Measurements from ENCODE around the gene B3GALT6. TPM values are rescaled to one million over a fixed set of nuclear protein-coding genes. Genes with fewer than 3 reads are reported as not detected.

The B3GALT6 gene
- total RNA-seq, 2 experiments from 2014 or later: 9.4 to 12.2 TPM

DNA sequence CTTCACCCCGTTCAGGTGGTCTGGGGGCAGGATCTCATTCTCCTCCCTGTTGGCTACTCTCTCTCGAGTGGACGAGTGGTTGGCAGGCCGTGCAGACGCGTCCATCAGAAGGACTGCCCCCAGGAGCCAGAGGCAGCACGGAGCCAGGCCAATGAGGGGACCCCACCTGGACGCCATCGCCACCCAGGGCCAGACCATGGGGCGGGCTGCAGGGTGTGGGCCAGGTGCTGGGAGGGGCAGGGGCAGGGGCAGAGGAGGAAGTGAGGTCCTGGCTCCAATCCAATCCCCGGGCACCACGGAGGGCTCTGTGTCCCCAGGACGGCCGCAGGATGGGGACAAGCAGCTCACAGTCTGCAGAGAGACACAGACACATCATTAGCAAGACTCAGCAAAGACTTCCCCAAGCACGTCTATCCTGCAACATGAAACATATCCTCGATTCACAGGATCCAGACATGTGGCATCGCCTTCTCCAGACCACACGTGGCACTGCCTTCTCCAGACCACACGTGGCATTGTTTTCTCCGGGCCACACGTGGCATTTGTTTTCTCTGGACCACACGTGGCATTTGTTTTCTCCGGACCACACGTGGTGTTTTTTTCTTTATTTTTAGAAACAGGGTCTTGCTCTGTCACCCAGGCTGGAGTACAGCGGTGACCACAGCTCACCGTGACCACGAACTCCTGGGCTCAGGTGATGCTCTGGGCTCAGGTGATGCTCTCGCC, 3.3 kb upstream of the B3GALT6 start:
- intact Hi-C loops (cut with DNase I, micrococcal nuclease): no loop called here
- no peak overlapping the region for H3K4me3 Mint-ChIP-seq
- H3K36me3 Mint-ChIP-seq (ENCODE audit: low read depth): peaks cover 38% of the 10 kb centered on the region
- H3K27me3 Mint-ChIP-seq: no peaks in the 10 kb centered on the region
- no peaks in the 10 kb centered on the region for H3K9me3 Mint-ChIP-seq (ENCODE audit: low read depth)
- ChIA-PET POLR2A (no interaction called here), CTCF (interaction anchor here (2.8 kb wide), 1 partner anchor 107 kb away, joined by 18 read pairs; no protein-coding TSS in a partner anchor)
- H3K4me1 Mint-ChIP-seq: peaks cover 33% of the 10 kb centered on the region
- H3K27ac Mint-ChIP-seq: no peak overlapping the region
- no peak for ATAC-seq
- DNase-seq: no peak

DNA sequence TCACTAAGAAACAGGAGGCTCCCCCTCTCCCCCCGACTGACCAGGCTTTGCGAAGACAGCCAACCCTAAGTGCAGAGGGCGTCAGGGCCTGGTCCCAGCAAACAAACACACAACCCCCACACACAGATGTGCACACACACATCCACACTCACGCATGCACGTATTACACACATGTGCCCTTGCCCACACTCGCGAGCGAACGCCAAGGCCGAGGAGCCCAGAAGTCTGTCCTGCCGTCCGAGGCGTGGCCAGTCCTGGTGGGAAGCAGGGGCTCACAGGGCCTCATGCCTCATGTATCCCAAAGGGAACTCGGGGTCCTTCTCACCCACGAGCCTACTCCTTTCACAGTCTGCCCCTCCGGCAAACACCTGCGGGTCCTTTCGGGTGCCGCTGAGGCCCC, 2.3 kb upstream of the B3GALT6 start:
- Mint-ChIP-seq H3K4me1 (peaks cover 43% of the 10 kb centered on the region), H3K4me3 (peak overlapping the region; percentile 94), H3K9me3 (ENCODE audit: low read depth) (no peaks in the 10 kb centered on the region), H3K27ac (peak overlapping the region; percentile 83), H3K27me3 (no peaks in the 10 kb centered on the region), H3K36me3 (ENCODE audit: low read depth) (peaks cover 45% of the 10 kb centered on the region)
- ChIA-PET POLR2A (no interaction called here), CTCF (interaction anchor here (0.5 to 2.8 kb wide), 2 partner anchors 108 to 164 kb away, joined by 3 to 18 read pairs; no protein-coding TSS in a partner anchor)
- intact Hi-C loops (cut with DNase I, micrococcal nuclease): no loop called here
- DNase-seq: no peak
- no peak for ATAC-seq

DNA sequence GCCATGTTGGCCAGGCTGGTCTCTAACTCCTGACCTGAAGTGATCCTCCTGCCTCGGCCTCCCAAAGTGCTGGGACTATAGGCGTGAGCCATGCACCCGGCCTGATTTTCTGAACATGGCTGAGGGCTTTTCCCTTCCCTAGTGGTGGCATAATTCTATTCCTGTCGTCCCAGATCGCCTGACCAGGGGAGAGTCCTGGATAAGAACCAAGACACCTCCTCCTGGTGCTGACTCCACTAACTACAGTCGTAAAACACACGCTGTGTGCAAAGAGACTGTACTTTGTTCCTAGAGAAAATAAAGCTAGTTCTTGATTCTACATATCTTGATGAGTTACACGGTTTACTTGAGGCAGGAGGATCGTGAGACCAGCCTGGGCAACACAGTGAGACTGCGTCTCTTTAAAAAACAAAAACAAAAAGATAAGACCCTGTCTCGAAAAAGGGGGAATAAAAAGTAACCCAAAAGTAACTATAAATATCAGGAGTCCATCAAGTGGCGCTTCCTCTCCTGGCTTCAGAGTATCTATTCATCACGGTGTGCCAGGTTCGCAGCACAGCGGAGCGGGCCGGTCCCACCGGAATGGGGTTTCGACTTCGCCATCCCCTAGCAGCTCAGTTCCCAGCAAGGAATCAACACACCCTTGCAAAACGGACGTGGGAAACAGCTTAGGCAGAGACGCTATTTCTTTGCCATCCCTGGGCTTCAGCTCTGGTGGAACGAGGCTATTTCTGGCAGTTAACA, 1.2 kb upstream of the B3GALT6 start:
- Mint-ChIP-seq H3K27ac (peak overlapping the region; percentile 91), H3K4me1 (peaks cover 39% of the 10 kb centered on the region), H3K36me3 (ENCODE audit: low read depth) (peaks cover 39% of the 10 kb centered on the region), H3K9me3 (ENCODE audit: low read depth) (no peaks in the 10 kb centered on the region), H3K4me3 (peak overlapping the region; percentile 94), H3K27me3 (no peaks in the 10 kb centered on the region)
- intact Hi-C loops (cut with DNase I, micrococcal nuclease): loop anchor here (1.0 kb wide), 1 partner anchor 109 kb away; no protein-coding TSS in a partner anchor
- ChIA-PET CTCF (interaction anchor here (1.0 to 2.8 kb wide), 2 partner anchors 20 to 109 kb away, joined by 5 to 18 read pairs; no protein-coding TSS in a partner anchor), POLR2A (no interaction called here)
- DNase-seq (no peak), ATAC-seq (no peak)

DNA sequence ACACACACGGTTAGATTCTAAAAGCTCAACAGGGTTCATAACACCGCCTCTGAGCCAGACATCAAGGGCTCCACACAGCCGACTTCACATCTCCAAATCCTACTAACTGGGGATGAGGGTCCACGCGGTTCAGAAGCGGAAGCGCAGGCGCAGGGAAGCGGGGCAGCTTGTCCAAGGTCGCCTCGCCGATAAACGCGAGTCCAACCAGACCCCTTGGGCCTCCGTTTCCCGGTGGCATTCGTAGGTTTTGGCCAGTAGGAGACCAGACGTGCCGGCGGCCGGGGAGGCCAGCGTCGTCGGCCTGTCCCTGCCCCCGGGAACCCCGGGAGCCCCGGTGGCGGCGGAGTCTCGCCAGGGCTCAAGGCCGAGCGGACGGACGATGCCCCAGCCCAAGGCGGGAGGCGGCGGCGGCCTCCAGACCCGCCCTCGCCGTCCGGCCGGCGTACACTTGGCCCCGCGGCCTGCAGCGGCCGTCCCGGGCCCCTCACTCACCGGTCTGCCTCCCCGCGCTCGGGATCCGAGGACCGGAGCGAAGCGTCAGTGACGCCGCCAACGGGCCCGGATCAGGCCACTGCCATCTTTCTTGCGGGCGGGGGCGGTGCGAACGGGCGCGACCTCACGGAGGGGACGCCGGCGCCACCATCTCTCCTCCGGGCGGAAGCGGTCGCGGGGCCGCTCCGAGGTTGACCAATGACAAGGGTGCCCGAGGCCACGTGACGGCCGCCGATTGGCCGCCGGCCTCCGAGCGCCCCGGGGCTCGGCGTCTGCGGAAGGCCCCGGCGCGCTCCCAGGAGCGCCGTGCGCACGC, 433 bp upstream of the B3GALT6 start, which contains the start of gene SDF4:
TSS of gene SDF4 (minus strand) at position 602 of the 808 bp plus-strand sequence. CDS start 3,229 bp downstream, outside the sequence.
- Mint-ChIP-seq H3K4me1 (peaks cover 35% of the 10 kb centered on the region), H3K4me3 (peak within 1 kb of the TSS; percentile 94), H3K27ac (peak within 1 kb of the TSS; percentile 91), H3K27me3 (no peaks in the 10 kb centered on the region), H3K9me3 (ENCODE audit: low read depth) (no peaks in the 10 kb centered on the region), H3K36me3 (ENCODE audit: low read depth) (peaks cover 37% of the 10 kb centered on the region)
- intact Hi-C loops (cut with DNase I, micrococcal nuclease): loop anchor here (1.0 to 2.0 kb wide), 17 partner anchors 17 to 384 kb away; partner anchors contain the start of genes C1orf159 (in 2 of the 2), ATAD3A (in 1 of the 2), AURKAIP1 (in 1 of the 2) and CCNL2 (in 1 of the 2)
- DNase-seq: peak; percentile 98
- ChIA-PET POLR2A (interaction anchor here (0.7 kb wide), 1 partner anchor 392 kb away, joined by 3 read pairs; no protein-coding TSS in a partner anchor), CTCF (interaction anchor here (1.0 to 2.8 kb wide), 3 partner anchors 19 to 109 kb away, joined by 3 to 18 read pairs (median 5); no protein-coding TSS in a partner anchor)
- ATAC-seq: peak; percentile 98

DNA sequence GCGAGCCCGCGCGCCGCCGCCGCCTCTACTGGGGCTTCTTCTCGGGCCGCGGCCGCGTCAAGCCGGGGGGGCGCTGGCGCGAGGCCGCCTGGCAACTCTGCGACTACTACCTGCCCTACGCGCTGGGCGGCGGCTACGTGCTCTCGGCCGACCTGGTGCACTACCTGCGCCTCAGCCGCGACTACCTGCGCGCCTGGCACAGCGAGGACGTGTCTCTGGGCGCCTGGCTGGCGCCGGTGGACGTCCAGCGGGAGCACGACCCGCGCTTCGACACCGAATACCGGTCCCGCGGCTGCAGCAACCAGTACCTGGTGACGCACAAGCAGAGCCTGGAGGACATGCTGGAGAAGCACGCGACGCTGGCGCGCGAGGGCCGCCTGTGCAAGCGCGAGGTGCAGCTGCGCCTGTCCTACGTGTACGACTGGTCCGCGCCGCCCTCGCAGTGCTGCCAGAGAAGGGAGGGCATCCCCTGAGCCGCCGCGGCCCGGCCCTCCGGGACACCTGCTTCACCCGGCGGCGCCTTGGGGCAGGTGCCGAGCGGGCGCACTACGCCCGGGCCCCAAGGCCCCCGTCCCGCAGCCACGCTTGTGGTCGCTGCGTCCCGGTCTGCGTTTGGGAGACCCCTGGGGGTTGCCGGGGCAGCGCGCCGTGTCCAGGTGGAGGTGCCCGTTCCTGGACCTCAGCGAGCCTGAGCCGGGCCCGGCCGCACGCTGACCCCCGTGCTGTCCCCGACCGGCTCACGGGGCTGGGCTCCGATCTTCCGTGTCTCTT, 944 bp downstream of the B3GALT6 start:
- H3K27ac Mint-ChIP-seq: peak overlapping the region; percentile 90
- ATAC-seq: no peak
- peak overlapping the region; percentile 72 for H3K4me3 Mint-ChIP-seq
- H3K4me1 Mint-ChIP-seq: peaks cover 35% of the 10 kb centered on the region
- H3K36me3 Mint-ChIP-seq (ENCODE audit: low read depth): peaks cover 35% of the 10 kb centered on the region
- CTCF ChIA-PET: no interaction called here
- H3K9me3 Mint-ChIP-seq (ENCODE audit: low read depth): no peaks in the 10 kb centered on the region
- no peak for DNase-seq
- POLR2A ChIA-PET: no interaction called here
- no peaks in the 10 kb centered on the region for H3K27me3 Mint-ChIP-seq
- intact Hi-C loops (cut with DNase I, micrococcal nuclease): loop anchor here (1.0 to 2.0 kb wide), 16 partner anchors 19 to 382 kb away; partner anchors contain the start of genes C1orf159 (in 2 of the 2), ATAD3A (in 1 of the 2), AURKAIP1 (in 1 of the 2) and CCNL2 (in 1 of the 2)

DNA sequence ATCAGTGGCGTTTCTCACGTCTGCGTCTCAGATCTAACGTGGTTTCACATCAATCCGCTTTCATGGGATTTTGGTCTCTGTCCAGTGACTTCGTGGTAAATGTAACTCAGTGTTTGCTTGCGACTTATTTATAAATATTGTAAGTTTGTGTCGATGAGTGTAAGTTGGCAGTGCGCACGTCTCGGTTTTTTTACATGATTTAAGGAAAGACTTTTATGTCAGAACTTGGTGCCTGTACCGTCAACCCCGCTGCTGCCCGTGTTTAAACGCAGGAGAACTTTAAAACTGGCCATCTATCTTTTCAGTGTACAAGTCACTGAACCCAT, 1.5 kb downstream of the B3GALT6 start:
- no peak for ATAC-seq
- intact Hi-C loops (cut with DNase I, micrococcal nuclease): loop anchor here in 1 of 2 experiments (2.0 kb wide), 1 partner anchor 117 kb away; the partner anchor contains the start of gene C1orf159
- H3K4me3 Mint-ChIP-seq: peak overlapping the region; percentile 72
- peaks cover 33% of the 10 kb centered on the region for H3K4me1 Mint-ChIP-seq
- ChIA-PET POLR2A (no interaction called here), CTCF (no interaction called here)
- no peaks in the 10 kb centered on the region for H3K9me3 Mint-ChIP-seq (ENCODE audit: low read depth)
- peaks cover 33% of the 10 kb centered on the region for H3K36me3 Mint-ChIP-seq (ENCODE audit: low read depth)
- DNase-seq: no peak
- no peaks in the 10 kb centered on the region for H3K27me3 Mint-ChIP-seq
- H3K27ac Mint-ChIP-seq: peak overlapping the region; percentile 90

DNA sequence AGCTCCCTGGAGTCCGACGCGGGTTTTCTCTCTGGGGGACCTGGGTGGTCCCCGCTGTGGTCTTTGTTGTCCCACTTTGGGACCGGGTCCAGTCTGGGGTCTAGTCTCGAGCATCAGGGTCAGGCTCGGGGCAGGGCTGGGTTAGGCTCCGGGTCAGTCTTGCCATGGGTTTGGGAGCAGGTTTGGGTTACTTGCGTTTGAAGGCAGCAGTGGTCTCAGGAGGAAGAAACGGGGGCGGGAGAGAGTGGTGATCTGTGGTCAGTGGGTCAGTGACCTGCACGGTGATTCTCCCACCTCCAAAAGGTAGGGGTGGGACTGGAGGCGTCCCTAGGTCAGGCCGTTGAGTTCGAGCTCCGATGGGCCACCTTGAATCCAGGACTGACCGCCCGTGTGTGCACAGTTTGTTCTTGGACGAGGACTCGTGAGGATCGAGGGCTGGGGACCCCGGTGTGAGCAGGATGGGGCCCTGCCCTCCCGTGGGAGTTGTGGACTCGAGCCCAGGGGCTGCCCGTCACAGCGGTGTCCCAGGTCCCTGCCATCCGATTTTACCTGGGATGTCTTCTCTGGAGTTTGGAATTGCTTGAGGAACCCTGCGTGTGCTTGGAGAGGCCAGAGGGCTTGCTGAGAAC, 2.3 kb downstream of the B3GALT6 start:
- Mint-ChIP-seq H3K36me3 (ENCODE audit: low read depth) (peaks cover 29% of the 10 kb centered on the region), H3K27ac (peak overlapping the region; percentile 59), H3K4me1 (peaks cover 28% of the 10 kb centered on the region), H3K9me3 (ENCODE audit: low read depth) (no peaks in the 10 kb centered on the region), H3K27me3 (no peaks in the 10 kb centered on the region), H3K4me3 (peak overlapping the region; percentile 72)
- ChIA-PET CTCF (no interaction called here), POLR2A (no interaction called here)
- DNase-seq (no peak), ATAC-seq (no peak)
- intact Hi-C loops (cut with DNase I, micrococcal nuclease): loop anchor here in 1 of 2 experiments (2.0 kb wide), 1 partner anchor 17 kb away; no protein-coding TSS in a partner anchor

DNA sequence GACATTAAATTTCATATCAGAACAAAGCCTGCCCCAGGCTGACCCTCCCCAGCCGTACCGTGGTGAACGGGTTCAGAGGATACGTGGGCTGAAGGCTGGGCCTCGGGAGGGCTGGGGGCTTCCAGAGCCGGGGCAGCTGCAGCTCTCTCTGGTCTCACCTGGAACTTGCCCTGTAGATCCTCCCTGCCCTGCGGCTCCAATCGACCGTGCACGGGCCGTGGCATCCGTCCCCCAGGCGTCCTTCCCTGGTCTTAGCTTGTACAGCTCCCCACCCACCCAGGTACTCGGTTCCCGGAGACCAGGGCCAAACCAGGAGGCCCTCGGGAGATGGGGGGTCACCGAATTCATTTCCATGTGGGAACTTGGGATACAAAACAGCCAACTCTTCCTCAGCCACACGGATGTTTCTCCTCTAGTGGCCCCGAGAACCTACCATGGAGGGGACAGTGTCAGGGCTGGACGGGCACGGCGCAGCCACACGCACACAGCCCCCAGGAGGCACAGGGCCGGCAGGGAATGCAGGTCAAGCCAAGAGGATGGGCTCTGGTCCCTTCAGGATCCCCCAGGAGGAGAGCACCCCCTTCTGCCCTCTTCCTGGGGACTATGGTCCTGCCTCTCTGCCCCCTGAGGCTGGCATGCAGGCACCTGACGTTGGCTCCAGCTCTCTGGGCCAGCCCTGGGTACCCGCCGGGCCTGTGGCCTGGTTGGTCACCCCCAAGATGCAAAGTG, 3.1 kb downstream of the B3GALT6 start:
- DNase-seq (no peak), ATAC-seq (no peak)
- POLR2A ChIA-PET: no interaction called here
- H3K4me3 Mint-ChIP-seq: no peak overlapping the region
- no peaks in the 10 kb centered on the region for H3K9me3 Mint-ChIP-seq (ENCODE audit: low read depth)
- no peaks in the 10 kb centered on the region for H3K27me3 Mint-ChIP-seq
- intact Hi-C loops (cut with DNase I, micrococcal nuclease): loop anchor here in 1 of 2 experiments (2.0 kb wide), 1 partner anchor 18 kb away; no protein-coding TSS in a partner anchor
- CTCF ChIA-PET: no interaction called here
- peaks cover 20% of the 10 kb centered on the region for H3K36me3 Mint-ChIP-seq (ENCODE audit: low read depth)
- H3K27ac Mint-ChIP-seq: no peak overlapping the region
- H3K4me1 Mint-ChIP-seq: peaks cover 19% of the 10 kb centered on the region

DNA sequence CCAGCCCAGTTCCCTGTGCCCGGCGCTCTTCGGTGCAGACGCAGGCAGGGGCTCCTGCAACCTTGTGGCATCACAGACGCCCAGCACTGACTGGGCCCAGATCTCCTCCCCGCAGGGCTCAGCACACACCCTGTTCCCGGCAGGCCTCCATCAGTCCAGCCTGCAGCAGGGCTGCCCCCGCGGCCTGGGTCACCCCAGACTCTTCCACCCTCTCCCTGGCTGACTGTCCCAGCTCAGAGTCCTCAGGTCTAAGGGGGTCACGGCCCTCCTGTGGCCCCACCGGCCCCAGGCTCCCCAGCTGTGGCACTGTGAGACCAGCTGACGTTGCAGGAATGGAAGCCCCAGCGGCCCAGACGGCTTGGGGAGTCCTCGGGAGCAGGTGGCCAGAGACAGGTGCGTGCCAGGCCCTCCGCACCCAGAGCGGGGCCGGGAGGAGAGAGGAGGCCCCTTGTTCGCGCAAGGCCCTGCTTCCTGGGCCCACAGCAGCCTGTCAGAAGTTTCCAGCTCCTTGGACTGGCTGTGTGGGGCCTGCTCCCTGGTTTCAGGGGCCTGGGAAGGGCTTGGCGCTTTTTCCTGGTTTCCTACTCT, 4.2 kb downstream of the B3GALT6 start:
- intact Hi-C loops (cut with DNase I, micrococcal nuclease): no loop called here
- ChIA-PET POLR2A (no interaction called here), CTCF (interaction anchor here (0.6 kb wide), 1 partner anchor 233 kb away, joined by 3 read pairs; no protein-coding TSS in a partner anchor)

More for the DNA sequence above, 4.2 kb downstream of the B3GALT6 start:
- Mint-ChIP-seq H3K27me3 (no peaks in the 10 kb centered on the region), H3K4me1 (peaks cover 14% of the 10 kb centered on the region), H3K4me3 (no peak overlapping the region), H3K36me3 (ENCODE audit: low read depth) (peaks cover 14% of the 10 kb centered on the region), H3K9me3 (ENCODE audit: low read depth) (no peaks in the 10 kb centered on the region), H3K27ac (no peak overlapping the region)
- no peak for DNase-seq
- no peak for ATAC-seq
